HG02852 (cell line): ENCODE results near the gene SIX2.
"Not testable (repeated sequence)": the region's sequence is repeated elsewhere in the genome, so short reads cannot be mapped to it uniquely, and the experiment has no call there.

Experiments used
- ATAC-seq: cut with Tn5 transposase; IDR thresholded peaks from one replicate; pipeline ENCODE4 v1.9.1; 2021; ENCODE audit warnings: mild to moderate bottlenecking, moderate library complexity; ENCODE audit not compliant: unreplicated experiment

SIX2 gene

DNA sequence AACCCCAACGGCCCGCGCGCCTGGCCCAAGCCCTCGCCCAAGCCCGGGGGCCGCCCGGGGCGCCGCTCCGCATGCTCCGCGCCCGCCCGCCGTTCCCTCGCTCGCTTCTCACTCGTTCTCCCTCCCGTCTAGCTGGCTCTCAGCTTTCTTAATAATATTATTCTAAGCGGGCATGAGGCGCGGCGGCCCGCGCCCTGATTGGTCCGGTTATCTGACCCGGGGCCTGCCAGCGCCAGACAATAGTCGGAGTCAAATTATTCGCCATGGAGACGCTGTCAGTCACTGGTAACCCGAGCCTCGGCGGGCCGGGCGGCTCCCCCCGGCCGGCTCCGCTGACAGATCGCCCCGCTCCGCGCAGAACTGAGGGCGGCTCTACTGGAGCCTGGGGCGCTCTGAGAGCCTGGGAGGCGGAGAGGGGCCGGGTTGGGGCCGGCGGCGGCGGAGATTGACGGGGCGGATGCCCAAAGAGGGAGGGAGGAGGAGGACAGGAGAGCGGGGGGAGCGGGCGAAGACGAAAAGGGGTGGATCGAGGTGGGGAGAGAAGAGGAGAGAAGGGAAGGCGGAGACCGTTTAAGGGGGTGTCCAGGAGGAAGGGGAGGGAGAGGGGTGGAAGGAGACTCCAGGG lies at the start of gene SIX2:
TSS of gene SIX2 (minus strand) at position 150 of the 625 bp plus-strand sequence. CDS start 342 bp downstream, outside the sequence.
- ATAC-seq = no peak

DNA sequence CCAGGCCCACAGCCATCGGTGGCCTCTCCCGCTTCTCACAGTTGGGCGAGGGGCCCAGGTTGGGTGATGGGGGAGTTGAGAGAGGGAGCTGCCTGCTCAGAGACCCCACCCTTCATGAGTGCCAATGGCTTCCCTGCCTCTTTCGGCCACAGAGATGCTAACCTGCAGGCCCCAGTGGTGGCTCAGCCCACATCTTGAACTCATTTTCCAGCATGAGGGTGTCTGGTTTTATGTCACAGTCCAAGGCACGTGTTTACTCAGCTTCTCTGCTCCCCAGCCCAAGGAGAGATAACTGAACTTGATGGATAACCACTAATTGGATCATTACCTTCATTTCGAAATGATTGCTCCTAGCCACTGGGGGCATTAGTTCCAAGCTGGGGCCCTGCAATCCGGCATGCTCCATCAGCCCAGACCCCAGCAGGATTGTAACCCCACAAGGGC lies 45.9 kb upstream of the SIX2 start:
- ATAC-seq = no peak

DNA sequence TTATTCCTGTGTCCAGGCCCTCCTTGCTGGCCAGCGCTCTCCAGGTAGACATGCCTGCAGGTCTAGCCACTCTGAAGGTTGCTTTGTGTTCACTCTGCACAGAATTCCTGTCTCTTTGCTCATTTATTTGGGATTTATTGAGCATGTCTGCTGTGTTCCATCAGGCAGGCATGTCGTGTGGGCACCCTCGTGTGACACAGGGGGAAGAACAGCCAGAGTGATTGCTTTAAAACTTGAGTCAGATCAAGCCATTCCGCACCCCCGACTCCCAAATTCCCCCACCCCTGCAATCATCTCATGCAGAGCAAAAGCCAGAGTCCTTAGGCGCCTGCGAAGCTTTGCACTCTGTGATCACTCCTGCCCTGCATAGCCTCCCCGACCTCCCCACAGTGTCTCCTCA lies 44.7 kb upstream of the SIX2 start:
- no peak for ATAC-seq

DNA sequence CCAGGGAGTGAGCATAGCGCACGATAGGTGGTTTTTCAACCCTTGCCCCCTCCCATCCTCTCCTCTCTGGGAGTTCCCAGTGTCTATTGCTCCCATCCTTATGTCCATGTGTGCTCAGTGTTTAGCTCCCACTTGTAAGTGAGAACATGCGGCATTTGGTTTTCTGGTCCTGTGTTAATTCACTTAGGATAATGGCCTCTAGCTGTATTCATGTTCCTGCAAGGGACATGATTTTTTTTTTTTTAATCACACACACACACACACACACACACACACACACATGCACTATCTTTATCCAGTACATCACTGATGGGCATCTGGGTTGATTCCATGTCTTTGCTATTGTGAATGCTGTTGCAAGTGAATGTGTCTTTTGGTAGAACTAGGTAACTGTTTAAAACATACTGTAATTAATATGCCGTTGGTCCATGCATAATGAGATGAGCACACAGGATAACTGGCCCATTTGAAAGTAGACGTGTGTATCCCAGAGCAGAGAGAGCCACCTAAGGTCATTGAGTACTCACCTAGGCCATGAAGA lies 43.2 kb upstream of the SIX2 start:
- ATAC-seq = no peak

DNA sequence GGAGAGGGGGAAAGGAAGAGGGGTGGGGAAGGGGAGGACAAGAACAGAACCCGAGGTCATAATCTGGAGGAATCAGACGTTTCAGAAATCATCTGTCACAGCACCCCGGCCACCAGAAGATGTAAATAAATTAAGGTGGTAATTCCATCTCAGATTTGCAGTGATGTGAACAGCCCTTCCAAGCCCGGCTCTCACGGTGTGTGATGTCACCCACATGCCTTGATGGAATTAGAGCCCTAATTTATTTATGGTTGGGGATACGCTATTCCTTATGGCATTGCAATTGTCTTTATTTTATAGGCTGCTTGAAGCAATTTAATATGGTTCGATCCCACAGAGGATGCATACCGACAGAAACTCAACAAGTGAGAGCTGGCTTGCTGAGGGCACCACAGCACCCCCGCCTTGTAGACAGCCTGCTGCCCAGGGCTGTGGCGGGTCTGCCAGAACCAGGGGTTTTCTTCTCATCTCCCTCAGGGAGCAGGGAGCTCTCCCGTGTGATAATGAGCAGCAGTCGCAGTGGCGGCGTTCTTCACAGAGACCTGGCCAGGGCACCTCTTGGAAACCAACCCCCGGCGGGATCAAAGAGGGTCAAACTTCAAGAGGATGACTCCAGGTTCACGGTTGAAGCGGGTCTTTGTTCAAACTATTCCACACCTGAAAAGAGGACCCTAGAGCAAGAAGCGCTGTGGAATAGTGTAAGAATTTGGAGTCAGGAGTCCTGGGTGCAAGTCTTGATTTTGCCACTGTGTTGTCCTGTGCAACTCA lies 40.5 kb upstream of the SIX2 start:
- ATAC-seq = no peak

DNA sequence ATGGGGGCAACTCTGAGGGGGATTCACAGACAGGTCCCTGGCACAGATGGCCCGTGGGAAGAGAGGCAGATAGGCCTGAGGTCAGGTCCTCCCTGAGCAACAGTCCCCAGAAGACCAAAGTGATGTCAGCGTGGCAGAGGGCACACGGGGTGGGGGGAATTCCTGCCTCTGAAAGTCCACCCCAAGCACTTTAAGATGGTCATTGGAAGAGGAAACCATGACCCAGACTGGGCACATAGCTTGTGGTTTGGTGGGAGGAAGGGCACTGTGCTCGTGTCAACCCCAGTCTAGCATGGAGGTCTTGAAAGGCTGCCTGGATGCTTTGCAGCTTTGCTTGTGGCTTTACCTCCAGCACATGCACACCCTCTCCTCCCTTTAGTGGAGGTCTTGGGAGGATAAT lies 38.0 kb upstream of the SIX2 start:
- ATAC-seq = no peak

DNA sequence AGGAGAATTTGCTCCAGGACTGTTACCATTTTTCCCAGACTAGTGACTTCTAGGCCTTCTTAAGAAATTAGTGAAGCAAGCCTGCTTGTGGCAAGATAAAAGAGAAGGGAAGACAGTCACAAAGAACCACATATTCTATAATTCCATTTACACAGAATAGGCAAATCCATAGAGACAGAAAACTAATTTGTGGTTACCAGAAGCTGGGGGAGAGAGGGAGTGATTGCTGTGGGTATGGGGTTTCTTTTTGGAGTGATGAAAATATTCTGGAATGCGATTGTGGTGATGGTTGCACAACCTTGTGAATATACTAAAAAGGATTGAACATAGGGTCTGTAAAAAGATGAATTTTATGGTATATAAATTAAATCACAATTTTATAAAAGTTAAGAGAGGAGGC lies 37.5 kb upstream of the SIX2 start:
- ATAC-seq = no peak

DNA sequence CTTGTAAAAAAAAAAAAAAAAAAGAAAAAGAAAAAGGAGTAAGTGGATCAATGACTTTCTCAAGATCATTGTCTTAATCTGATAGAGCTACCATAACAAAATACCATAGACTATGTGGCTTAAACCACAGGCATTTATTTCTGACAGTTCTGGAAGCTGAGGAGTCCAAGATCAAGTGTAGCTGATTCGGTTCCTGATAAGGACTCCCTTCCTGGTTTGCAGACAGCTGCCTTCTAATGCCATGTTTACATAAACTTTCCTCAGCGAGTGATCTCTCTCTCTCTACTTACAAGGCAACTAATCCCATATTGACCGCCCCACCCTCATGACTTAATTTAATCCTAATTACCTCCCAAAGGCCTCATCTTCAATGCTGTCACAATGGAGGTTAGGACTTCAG lies 36.5 kb upstream of the SIX2 start:
- no peak for ATAC-seq

DNA sequence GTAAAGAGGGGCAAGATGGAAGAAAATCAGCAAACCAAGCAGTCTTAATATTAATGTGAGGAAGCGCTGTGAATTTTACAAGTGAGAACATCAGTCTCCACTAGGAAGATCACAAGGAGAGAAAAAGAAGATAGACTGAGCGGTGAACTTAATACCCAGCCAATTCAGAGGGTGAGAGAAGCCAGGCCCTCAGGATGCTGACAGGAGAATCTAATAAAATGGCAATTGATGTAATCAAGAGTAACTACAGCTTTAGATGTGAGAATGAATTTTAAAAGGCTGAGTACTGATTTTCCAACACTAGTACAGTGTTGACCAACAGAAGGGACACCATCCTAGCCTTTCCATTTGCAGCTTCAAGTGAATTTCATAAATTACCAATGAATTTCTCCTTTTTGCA lies 35.7 kb upstream of the SIX2 start:
- ATAC-seq = no peak

DNA sequence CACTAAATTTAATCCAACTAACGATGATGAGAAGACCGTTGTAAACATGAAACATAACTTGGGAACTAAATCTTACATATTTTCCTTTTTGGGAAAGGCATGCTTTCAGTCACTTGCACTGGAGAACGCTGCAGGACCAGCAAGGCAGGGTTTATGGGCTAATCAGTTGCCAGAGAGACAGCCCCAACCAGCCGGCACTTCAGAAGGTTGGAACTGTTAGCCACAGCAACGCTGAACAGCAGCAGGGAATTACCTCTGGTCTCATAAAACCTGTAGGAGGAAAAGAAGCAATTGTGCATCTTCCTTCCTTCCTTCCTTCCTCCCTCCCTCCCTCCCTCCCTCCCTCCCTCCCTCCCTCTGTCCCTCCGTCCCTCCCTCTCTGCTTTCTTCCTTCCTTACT lies 33.9 kb upstream of the SIX2 start:
- no peak for ATAC-seq

DNA sequence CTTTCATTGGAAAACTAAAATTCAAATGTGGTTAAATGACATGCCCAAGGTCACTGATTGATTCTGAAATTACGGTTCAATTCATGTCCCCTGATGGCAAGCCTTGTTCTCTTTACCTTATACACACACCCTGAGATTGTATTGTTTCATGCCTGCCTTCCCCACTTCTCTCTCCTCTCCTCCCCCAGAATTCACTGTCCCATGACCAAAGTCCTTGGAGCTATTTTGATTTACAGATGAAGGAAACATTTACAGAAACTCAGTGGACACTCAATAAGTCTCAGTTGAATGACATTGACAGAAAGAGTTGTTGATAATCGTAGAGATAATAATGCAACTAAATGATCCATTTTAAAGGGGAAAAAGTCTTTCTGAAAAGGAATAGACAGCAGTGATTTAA lies 33.1 kb upstream of the SIX2 start:
- no peak for ATAC-seq

DNA sequence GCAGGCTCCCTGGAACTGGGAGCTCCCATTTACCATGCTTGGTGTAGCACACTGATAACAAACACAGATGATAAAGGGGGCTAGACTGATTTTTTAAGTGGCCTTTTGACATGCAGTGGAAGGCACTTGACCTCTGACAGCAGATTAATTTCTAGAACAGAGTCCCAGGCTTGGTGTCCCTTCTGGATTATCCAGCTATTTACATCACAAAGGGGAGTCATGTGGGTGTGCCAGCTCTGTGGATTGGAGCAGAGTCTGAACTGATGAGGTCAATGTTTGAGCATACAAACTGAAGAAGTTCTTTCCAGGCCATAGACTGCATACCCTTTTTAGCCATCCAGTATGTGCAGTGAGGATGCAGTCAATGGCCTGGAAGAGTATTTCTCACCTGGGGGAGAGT lies 31.5 kb upstream of the SIX2 start:
- ATAC-seq = no peak

DNA sequence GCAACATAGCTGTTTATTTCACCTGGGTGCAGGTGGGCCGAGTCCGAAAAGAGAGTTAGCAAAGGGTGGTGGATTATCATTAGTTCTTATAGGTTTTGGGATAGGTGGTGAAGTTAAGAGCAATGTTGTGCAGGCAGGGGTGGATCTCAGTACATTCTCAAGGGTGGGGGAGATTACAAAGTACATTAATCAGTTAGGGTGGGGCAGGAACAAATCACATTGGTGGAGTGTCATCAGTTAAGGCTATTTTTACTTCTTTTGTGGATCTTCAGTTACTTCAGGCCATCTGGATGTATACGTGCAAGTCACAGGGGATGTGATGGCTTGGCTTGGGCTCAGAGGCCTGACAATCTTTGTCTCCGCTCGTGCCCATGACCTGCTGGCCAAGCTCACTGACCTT lies 30.6 kb upstream of the SIX2 start:
- not testable (repeated sequence) for ATAC-seq

DNA sequence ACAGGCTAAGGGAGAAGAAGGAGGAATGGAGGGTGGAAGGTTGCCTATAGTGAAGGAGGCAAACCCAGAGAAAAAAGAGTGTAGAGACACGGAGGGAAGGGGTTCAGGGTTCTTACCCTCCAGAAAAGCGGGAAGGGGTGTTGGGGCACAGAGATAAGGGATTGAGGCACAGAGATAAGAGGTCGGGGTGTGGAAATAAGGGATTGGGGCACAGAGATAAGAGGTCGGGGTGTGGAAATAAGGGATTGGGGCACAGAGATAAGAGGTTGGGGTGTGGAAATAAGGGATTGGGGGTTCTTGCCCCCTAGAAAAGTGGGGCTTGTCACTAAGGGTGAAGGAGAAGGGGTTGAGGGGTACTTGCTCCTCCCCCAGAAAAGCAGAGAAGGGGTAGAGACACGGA lies 29.6 kb upstream of the SIX2 start:
- not testable (repeated sequence) for ATAC-seq

DNA sequence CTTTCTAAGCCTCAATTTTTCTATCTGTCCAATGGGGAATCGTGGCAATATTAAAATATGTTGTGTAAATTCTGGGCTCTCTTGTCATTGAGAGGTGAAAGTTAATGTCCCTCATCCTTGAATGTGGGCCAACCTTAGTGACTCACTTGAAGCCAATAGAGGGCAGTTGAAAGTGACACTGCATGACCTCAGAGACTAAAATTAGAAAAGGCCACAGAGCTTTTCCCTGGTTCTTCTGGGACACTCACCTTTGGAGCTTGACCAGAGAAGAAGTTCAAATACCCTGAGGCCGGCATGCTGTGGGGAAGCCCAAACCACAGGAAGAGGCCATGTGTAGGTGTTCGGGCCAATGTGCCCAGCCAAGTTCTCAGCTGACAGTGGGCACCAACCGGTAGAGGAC lies 24.1 kb upstream of the SIX2 start:
- ATAC-seq = no peak

DNA sequence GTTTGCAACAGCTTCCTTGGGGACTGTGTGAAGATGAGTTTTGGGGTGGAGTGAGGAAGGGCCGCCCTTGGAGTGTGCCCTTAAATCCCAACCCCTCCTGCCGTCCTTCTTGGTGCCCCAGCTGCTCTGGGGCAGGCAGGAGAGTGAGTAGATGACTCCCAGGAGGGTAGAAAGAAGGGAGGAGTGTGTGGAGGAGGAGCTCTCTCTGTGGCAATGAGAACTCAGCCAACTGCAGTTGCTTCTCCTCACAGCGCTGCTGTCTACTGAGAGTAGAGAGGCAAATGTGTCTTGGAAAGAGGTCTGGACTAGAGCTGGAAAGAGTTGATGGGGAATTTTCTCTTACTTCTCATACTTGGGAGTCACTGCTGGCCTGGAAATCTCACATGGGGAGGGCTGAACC lies 21.8 kb upstream of the SIX2 start:
- ATAC-seq = no peak

DNA sequence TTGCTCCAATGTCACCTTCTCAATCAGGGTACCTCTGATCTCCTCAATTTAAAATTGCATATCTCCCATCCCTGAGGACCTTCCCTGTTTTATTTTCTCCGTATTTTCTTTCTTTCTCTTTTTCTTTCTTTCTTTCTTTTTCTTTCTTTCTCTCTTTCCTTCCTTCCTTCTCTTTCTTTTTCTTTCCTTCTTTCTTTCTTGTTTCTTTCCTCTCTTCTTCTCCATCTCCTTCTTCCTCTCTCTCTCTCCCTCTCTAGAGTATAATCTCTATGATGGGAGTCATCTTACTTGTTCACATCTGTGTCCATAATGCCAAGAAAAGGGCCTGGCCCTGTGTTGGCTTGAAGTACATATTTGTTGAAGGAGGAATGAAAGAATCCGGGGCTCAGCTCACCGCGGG lies 21.3 kb upstream of the SIX2 start:
- ATAC-seq = no peak

DNA sequence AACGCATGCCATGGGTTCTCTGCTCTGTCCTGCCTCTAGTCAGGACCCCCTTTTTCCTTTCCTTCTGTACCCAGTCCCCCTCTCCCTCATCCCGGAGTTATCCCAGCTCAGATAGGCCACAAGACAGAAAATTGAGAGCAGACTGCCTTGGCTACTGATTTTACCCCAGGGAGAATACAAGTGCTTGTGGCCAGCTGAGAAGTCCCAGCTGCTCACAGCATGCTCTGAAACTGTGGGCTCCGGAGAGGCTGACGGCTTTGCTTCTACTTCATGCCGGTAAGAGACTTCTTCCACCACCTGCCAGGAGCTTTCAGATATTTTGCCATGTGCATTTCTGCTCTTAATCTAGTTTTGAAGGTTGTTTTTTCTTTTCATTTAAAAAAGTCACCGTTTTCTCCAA lies 20.0 kb upstream of the SIX2 start:
- no peak for ATAC-seq

DNA sequence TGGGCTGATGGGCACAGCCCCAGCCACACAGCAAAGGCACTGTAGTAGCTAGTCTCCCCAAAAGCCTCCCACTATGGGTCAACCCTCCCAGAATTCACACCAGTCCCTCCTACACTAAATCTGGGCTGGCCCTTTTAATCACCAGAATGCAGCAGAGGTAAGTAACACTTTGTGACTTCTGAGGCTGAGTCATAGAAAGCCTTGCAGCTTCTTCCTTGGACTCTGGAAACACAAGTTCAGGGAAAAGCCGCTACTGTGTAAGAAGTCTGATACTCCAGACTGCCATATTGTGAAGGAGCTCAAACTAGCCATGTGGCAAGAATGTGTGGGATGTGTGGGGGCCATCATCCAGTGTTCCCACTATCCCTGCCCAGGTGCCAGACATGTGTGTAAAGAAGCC lies 19.0 kb upstream of the SIX2 start:
- no peak for ATAC-seq

DNA sequence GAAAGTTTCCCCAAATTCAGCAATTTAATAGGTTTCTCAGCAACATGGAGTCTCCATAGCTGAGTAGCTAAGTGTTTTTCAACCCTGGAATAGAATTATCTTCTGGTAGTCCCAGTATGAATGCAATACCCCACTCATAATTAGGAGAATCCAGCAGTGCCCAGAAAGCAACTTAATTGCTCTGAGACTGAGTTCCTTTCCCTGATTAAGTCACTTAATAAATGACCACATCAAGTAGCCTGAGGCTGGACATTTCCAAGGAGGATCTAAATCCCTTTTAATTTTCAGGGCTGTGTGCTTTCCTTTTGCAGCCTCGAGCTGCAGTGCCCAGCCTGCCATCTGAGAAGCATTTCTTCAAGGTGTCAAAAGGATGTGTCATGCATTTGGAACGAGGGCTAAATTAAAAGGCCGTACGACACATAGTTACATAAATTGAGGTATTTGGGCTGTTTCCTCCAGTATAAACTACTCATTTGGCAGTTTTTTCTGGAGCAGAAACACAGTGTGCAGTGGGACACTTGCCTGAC lies 17.7 kb upstream of the SIX2 start:
- no peak for ATAC-seq

DNA sequence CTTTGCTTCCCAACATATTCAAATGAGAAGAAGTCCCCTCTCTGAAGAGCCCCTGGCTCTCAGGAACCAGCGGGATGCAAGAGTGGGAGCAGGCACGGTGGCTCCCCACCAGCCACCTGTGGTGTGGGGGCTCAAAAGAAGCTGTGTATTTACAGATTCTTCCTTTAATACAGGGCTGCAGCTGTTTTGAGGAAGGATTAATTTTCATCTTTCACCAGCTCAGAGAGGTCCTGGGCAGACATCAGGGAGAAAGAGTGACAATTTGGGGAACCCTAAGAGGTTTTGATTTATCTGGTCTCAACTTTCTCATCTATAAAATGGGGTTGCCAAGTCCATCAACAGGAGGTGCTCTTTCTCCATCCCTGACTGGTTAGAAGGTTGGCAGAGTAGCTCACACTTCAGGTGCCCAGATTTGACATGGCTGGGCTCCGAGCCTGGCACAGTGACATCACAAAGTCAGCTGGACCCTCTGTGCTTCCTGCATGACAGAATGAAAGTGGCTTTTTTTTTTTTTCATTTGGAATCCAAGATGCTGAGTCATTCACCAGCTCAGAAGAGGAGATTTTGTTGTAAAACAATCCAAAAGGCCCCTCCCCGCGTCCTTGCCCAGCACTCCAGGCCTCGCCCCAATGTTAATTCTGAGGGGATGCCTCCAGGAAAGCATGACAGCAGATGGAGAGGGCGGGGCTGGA lies 15.5 kb upstream of the SIX2 start:
- no peak for ATAC-seq

DNA sequence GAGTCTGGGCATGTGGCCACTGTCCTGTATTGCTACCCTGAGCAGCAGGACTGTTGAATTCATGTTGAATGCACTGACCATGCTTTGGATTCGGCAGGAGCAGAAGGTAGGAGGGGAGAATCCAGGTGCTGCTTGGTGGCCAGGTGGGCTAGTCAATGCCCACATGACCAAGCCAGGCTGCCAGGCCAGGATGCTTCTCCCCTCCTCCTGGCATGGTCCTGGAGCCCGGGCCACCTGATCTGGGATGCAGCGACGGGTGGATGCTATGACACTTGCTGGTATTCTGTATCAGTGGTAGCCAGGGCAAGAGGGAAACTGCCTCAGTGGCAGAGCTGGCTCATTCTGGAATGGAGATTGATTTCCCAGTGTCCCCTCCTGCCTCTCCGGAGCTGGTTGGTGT lies 14.8 kb upstream of the SIX2 start:
- ATAC-seq = no peak
